Thymus (tissue), 11 donors: Measurements from ENCODE around the gene SENP1. TPM values are rescaled to one million over a fixed set of nuclear protein-coding genes. Genes with fewer than 3 reads are reported as not detected.
"Not testable (repeated sequence)": the region's sequence is repeated elsewhere in the genome, so short reads cannot be mapped to it uniquely, and the experiment has no call there.

Source experiments
- DNase-seq, 9 donors: peaks; one replicate each; pipeline ENCODE4 v3.0.0-alpha.2; 2013; ENCODE audit warnings: low spot score in 9 of 9, low read depth in 6 of 9, missing footprints in 1 of 9
- H3K27ac ChIP-seq, 2 donors: one replicate each; pipeline ENCODE4 v1.5.1; 2013; ENCODE audit warnings: control low read depth in 1 of 2, low read depth in 1 of 2, low read length in 1 of 2, mild to moderate bottlenecking in 1 of 2, moderate library complexity in 1 of 2
- H3K27me3 ChIP-seq, 2 donors: one replicate each; pipeline ENCODE4 v1.5.1; 2013; ENCODE audit warnings: low read length in 1 of 2; ENCODE audit not compliant: control insufficient read depth in 2 of 2, insufficient read depth in 1 of 2
- H3K36me3 ChIP-seq, 2 donors: one replicate each; pipeline ENCODE4 v1.5.1; 2013; ENCODE audit warnings: low read length in 1 of 2, mild to moderate bottlenecking in 1 of 2, moderate library complexity in 1 of 2; ENCODE audit not compliant: control insufficient read depth in 2 of 2, insufficient read depth in 2 of 2
- H3K4me1 ChIP-seq, 2 donors: one replicate each; pipeline ENCODE4 v1.5.1; 2013; ENCODE audit warnings: low read length in 2 of 2; ENCODE audit not compliant: control insufficient read depth in 2 of 2, insufficient read depth in 2 of 2
- H3K4me3 ChIP-seq, 2 donors: one replicate each; pipeline ENCODE4 v1.5.1; 2013; ENCODE audit warnings: low read length in 2 of 2, control low read depth in 1 of 2, mild to moderate bottlenecking in 1 of 2
- H3K9me3 ChIP-seq, 2 donors: one replicate each; pipeline ENCODE4 v1.5.1; 2013; ENCODE audit warnings: low read length in 1 of 2, mild to moderate bottlenecking in 1 of 2; ENCODE audit not compliant: control insufficient read depth in 2 of 2, insufficient read depth in 1 of 2
- WGBS: extraction: QIAGEN DNeasy Blood & Tissue Kit; methylation state at CpG from one replicate; pipeline ENCODE4 v1.1.7; 2013; 5-methylcytosine and 5-hydroxymethylcytosine counted together
- polyA plus RNA-seq: library from polyadenylated mRNA; stranded (reverse); fragments of 200-250 nt; gene quantifications from one replicate; pipeline ENCODE4 v1.2.3, GENCODE V29; 2013
- total RNA-seq: library from RNA; stranded (reverse); fragments of 120-200 nt; gene quantifications from one replicate; pipeline ENCODE4 v1.2.4, GENCODE V29; 2013
- donor health status: healthy.

SENP1 gene
- total and polyA plus RNA-seq, 2 donors: 6.6 to 25.0 TPM

DNA sequence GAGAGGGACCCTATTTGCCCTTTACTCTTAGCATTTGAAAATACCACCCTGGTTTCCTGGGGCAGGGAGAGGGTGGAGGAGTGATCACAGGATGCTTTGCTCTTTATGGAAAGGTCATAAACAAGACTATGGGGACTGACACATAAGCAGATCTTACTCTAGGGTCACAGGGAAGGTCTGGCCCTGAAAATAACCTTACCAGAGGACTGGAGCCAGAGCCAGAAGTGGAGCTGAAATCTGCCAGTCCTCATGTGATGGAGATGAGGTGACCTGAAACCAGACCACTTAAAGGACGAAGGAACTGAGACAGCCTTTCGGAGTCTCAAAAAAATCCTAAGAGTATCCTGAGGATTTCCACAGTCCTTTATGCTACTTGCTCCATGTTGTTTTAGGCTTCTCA, 25.6 kb upstream of the SENP1 start:
- Histone ChIP-seq H3K36me3 (peaks cover 11 to 21% of the 10 kb centered on the region in 2 donors), H3K27me3 (no peaks in the 10 kb centered on the region), H3K27ac (no peak overlapping the region), H3K9me3 (no peaks in the 10 kb centered on the region), H3K4me1 (no peaks in the 10 kb centered on the region), H3K4me3 (no peak overlapping the region)
- over 99% methylated on average over 2 of the region's 2 CpGs for WGBS
- DNase-seq: no peak

DNA sequence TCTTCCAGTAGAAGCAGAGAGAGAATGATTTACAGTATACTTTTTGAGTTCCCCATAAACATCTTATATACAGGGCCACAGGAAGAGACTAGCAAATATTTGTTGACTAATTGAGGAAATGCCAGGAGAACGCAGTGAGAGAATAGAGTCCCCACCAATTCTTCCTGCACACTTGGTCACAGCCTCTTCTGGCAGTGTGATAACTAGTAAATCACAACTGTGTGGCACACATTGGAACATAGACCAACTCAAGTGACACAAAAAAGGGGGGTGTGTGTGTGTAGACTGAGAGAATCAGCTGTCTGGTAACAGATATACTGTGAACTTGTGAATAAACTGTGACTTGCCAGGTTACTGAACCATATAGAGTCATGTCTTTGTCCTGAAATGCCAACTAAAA, 23.5 kb upstream of the SENP1 start:
- H3K36me3 ChIP-seq: peaks cover 9 to 21% of the 10 kb centered on the region in 2 donors
- H3K4me3 ChIP-seq: no peak overlapping the region
- no peaks in the 10 kb centered on the region for H3K4me1 ChIP-seq
- H3K27ac ChIP-seq: no peak overlapping the region
- no peaks in the 10 kb centered on the region for H3K9me3 ChIP-seq
- 94% methylated on average over 1 of the region's 1 CpG for whole genome bisulfite sequencing
- DNase-seq: no peak
- no peaks in the 10 kb centered on the region for H3K27me3 ChIP-seq

DNA sequence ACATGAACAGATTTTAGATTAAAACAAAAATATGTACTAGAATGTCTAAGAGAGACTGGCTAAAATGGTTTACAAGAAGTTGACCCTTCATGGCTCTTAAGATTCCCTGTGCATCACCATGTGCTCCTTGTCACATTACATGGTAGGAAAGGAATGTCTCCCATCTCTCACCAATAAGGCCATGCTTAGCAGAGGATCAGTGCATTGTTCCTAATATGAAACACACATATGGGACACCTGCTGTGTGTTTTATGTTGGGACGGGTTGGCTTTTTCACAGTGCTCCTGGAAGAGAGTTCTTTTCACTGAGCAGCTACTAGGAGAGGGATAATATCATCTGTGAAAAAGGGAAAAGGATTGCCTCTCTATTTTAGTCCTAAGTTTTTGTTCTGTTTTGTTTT, 22.9 kb upstream of the SENP1 start:
- H3K4me3 ChIP-seq: no peak overlapping the region
- WGBS: 96% methylated on average over 1 of the region's 1 CpG
- H3K27me3 ChIP-seq: no peaks in the 10 kb centered on the region
- no peaks in the 10 kb centered on the region for H3K4me1 ChIP-seq
- no peaks in the 10 kb centered on the region for H3K9me3 ChIP-seq
- DNase-seq: no peak
- H3K36me3 ChIP-seq: peaks cover 4 to 17% of the 10 kb centered on the region in 2 donors
- H3K27ac ChIP-seq: no peak overlapping the region

DNA sequence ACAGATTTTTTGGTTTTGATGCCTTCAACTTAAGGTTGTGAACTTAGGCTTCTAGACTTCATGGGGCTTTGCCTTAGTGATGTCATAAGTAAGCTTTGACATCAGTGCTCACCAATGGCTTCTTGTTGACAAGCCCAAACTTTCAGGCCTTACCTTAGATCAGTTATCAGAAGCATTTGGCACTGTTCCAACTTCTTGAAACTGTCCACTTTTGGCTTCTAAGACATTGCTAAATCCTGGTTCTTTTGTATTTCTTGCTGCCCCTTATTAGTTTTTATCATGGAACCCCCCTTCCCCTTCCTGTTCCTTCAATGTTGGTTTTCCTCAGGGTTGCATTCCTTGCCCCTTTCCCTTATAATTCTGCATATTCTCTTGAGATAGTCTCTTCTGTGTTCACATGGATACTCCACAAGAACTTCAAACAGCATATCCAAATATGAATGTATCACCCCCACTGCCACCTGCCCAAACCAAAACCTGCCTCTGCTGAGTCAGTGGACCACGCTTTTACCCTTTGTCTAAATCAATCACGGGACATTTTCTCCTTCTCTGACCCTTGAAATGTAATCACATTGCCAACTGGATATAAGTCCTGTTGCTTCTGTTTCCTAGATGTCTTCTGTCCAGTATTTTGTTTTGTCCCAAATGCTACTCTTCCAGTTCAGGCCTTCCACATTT, 21.2 kb upstream of the SENP1 start:
- H3K9me3 ChIP-seq: no peaks in the 10 kb centered on the region
- no peak overlapping the region for H3K27ac ChIP-seq
- over 99% methylated on average over 2 of the region's 2 CpGs for WGBS
- H3K36me3 ChIP-seq: peaks cover 0 to 12% of the 10 kb centered on the region in 2 donors
- H3K4me1 ChIP-seq: no peaks in the 10 kb centered on the region
- no peak overlapping the region for H3K4me3 ChIP-seq
- DNase-seq: no peak
- no peaks in the 10 kb centered on the region for H3K27me3 ChIP-seq

DNA sequence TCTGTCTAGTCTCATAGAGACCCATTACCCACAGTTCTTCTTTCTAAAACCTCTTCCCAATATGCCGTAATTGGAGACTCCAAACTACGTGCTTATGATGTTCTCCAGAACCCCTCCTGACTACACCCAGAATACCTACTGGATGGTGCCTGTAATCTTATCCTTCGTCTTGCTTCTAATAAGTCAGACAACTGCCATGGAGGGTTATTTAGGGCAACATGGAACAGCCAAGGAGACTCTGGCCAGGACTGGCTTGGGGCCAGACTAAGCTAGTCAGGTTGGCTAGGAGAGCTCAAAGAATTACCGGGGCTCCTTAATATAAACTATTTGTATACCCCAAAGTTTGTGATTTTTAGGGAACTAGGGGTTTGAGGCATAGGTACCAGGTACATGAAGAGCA, 20.1 kb upstream of the SENP1 start:
- no peaks in the 10 kb centered on the region for H3K9me3 ChIP-seq
- no peak overlapping the region for H3K27ac ChIP-seq
- peaks cover 0 to 8% of the 10 kb centered on the region in 2 donors for H3K36me3 ChIP-seq
- WGBS: 96% methylated on average over 4 of the region's 4 CpGs
- DNase-seq: no peak
- no peak overlapping the region for H3K4me3 ChIP-seq
- no peaks in the 10 kb centered on the region for H3K4me1 ChIP-seq
- no peaks in the 10 kb centered on the region for H3K27me3 ChIP-seq

DNA sequence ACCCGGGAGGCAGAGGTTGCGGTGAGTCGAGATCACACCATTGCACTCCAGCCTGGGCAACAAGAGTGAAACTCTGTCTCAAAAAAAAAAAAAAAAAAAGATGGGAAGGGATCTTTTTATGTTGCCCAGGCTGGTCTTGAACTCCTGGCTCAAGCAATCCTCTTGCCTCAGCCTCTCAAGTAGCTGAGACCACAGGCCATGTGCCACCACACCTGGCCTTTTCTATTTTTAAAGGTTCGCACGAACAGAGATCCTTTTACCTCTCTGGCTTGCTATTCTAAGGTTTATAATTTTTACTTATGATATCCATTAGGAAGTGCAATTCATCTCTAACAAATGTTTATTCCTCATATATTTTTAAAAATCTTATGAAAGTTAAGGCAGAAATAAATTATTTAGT, 19.7 kb upstream of the SENP1 start:
- not testable (repeated sequence) for H3K27ac ChIP-seq, H3K9me3 ChIP-seq, H3K4me3 ChIP-seq, H3K4me1 ChIP-seq, H3K27me3 ChIP-seq, DNase-seq, H3K36me3 ChIP-seq
- WGBS: 97% methylated on average over 5 of the region's 5 CpGs

DNA sequence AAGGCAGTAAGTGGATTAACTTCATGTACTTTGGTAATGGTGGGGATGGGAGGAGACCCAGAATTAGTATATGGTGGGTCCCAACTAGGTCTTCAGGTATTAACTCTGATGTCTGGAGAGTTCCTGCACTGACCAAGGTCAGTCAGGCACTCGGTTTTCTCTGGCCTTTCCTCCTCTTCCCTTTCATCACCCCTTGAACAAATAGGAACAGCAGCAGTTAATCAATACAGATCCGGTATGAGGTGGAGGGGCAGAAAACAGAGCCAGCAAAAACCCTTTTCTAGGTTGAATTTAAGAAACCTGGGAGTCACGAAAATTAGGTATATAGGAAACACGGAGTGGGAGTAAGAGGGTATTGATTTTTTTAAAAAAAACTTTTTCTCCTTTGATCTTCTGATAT, 17.3 kb upstream of the SENP1 start:
- Histone ChIP-seq H3K9me3 (no peaks in the 10 kb centered on the region), H3K4me3 (no peak overlapping the region), H3K27ac (no peak overlapping the region), H3K27me3 (no peaks in the 10 kb centered on the region), H3K4me1 (peaks cover 10 to 11% of the 10 kb centered on the region in 2 donors), H3K36me3 (peaks cover 0 to 8% of the 10 kb centered on the region in 2 donors)
- 97% methylated on average over 4 of the region's 4 CpGs for WGBS
- DNase-seq: no peak

DNA sequence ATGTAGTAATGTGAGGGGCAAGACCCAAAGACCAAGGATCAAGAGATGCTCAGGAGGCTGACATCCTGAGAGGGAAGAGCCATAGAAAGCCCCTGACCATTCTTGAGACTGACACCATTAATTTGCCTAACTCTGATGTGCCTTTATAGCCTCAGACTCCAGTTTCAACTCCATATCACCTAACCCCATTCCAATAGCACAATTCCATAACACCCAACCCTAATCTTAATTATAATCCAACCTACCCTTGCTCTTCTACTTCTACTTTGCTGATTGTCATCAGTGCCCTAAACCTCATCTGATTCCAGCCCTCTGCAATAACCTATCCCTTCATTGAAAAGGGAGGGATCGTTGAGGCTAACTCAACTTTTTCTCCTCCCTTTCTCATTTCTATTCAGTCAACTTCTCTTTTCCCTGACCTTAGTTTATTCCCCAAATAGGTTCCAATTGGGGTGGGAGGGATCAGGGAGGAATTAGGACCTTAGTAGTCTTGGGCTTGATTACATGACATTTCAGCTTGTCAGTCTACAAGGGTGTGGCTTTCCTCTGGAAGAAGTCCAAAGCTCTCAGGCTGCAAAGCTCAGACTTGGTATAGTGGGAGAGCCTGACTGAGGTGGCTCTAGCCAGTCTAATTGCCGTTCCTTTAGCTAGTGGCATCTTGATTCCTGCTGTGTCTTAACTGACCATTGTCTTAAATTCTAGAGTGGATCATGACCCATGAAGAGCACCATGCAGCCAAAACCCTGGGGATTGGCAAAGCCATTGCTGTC, 16.4 kb upstream of the SENP1 start:
- DNase-seq: no peak
- H3K27ac ChIP-seq: no peak overlapping the region
- no peak overlapping the region for H3K4me3 ChIP-seq
- H3K27me3 ChIP-seq: no peaks in the 10 kb centered on the region
- no peaks in the 10 kb centered on the region for H3K9me3 ChIP-seq
- H3K36me3 ChIP-seq: peaks cover 0 to 8% of the 10 kb centered on the region in 2 donors
- H3K4me1 ChIP-seq: peaks cover 10 to 11% of the 10 kb centered on the region in 2 donors
- WGBS: 96% methylated on average over 2 of the region's 2 CpGs

DNA sequence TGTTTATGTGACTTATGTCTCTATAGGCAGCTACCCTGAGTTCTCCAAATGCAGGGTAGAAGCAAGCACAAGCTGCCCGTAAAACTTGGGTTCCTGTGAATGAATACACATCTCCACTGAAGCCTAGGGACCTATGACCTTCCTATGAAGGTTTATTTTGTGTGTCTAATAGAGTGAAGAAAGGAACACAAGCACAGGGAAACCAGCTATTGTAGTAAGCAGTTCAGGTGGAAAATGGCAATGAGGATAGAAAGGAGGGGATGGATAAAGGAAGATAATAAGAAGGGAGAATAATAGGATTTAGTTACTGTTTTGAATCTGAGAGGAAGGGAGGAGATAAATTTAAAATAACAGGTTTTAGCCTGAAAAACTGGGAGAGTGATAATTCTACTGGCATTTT, 15.6 kb upstream of the SENP1 start:
- Histone ChIP-seq H3K27me3 (no peaks in the 10 kb centered on the region), H3K36me3 (peaks cover 0 to 8% of the 10 kb centered on the region in 2 donors), H3K4me3 (no peak overlapping the region), H3K9me3 (no peaks in the 10 kb centered on the region), H3K4me1 (peaks cover 10 to 11% of the 10 kb centered on the region in 2 donors), H3K27ac (no peak overlapping the region)
- DNase-seq: no peak
- WGBS: 97% methylated on average over 1 of the region's 1 CpG
